Heart right ventricle (tissue), 16 donors: Measurements from ENCODE around the gene TMEM39B. TPM values are rescaled to one million over a fixed set of nuclear protein-coding genes. Genes with fewer than 3 reads are reported as not detected.
"Not testable (repeated sequence)": the region's sequence is repeated elsewhere in the genome, so short reads cannot be mapped to it uniquely, and the experiment has no call there.

Source experiments
- ATAC-seq, 8 donors: fragments of 200-7000 bp; cut with Tn5 transposase; one replicate each; pipeline ENCODE4 v1.9.1; 2020; ENCODE audit warnings: mild to moderate bottlenecking in 8 of 8, moderate library complexity in 8 of 8, moderate number of reproducible peaks in 1 of 8
- DNase-seq, 2 donors: peaks; one replicate each; pipeline ENCODE4 v3.0.0-alpha.2; 2020
- H3K27ac ChIP-seq, 10 donors: fragments of 200-600 bp; sonication (generic) in 2 of 10; one replicate each; pipeline versions ENCODE4 v1.5.0 to v1.8.0; 2020 to 2022; ENCODE audit warnings: mild to moderate bottlenecking in 3 of 10
- H3K27me3 ChIP-seq, 7 donors: fragments of 200-600 bp; one replicate each; pipeline ENCODE4 v1.8.0; 2021 to 2022; ENCODE audit warnings: mild to moderate bottlenecking in 2 of 7
- H3K36me3 ChIP-seq, 9 donors: fragments of 200-600 bp; sonication (generic) in 1 of 9; one replicate each; pipeline versions ENCODE4 v1.5.0 to v1.8.0; 2020 to 2022; ENCODE audit warnings: mild to moderate bottlenecking in 2 of 9
- H3K4me1 ChIP-seq, 9 donors: fragments of 200-600 bp; sonication (generic) in 1 of 9; one replicate each; pipeline versions ENCODE4 v1.5.0 to v1.8.0; 2020 to 2022; ENCODE audit warnings: mild to moderate bottlenecking in 4 of 9
- H3K4me3 ChIP-seq, 10 donors: fragments of 200-600 bp; sonication (generic) in 2 of 10; one replicate each; pipeline versions ENCODE4 v1.5.0 to v1.8.0; 2020 to 2022; ENCODE audit warnings: mild to moderate bottlenecking in 7 of 10, moderate library complexity in 2 of 10
- H3K9me3 ChIP-seq, 11 donors: fragments of 200-600 bp in 10 of 11; sonication (generic) in 2 of 11; one replicate each; pipeline versions ENCODE4 v1.5.0 to v1.8.0; 2013 to 2022; ENCODE audit warnings: mild to moderate bottlenecking in 2 of 11, control low read depth in 1 of 11, moderate library complexity in 1 of 11
- WGBS, 2 donors: extraction: QIAGEN DNeasy Blood & Tissue Kit; methylation state at CpG; one replicate each; pipeline ENCODE4 v1.1.7; 2013; ENCODE audit warnings: inconsistent platforms in 1 of 2; 5-methylcytosine and 5-hydroxymethylcytosine counted together
- intact Hi-C, 10 donors: fragments of 100-400 bp; cut with DNase I; formaldehyde crosslinking; loops; one replicate each; pipeline versions ENCODE4 v1.11.1 to v1.14.2; 2022
- polyA plus RNA-seq, 2 donors: library from polyadenylated mRNA; stranded (reverse); fragments of 200-250 nt; gene quantifications; one replicate each; pipeline ENCODE4 v1.2.3, GENCODE V29; 2013
- total RNA-seq, 10 donors: library from RNA; stranded (reverse); fragmentation: NEBNext Ultra II Directional in 3 of 10; extraction: Animal tissue kit (Norgen Biotek cat#: 25700) in 3 of 10; gene quantifications; one replicate each; pipeline versions ENCODE4 v1.2.1 to v1.2.4, GENCODE V29; 2021 to 2023
- TF ChIP-seq, protein P1 (sequence below), 9 donors: fragments of 200-600 bp; sonication (generic) in 2 of 9; IDR thresholded peaks; one replicate each; pipeline versions ENCODE4 v1.5.0 to v1.8.0; 2021 to 2022; ENCODE audit warnings: antibody characterized with exemption in 9 of 9, mild to moderate bottlenecking in 5 of 9, moderate library complexity in 1 of 9
- donor health status: Arrhythmogenic right ventricular cardiomyopathy.
- donor health status: ischemic (EF 13 %, LVEDD 7.1; RV severe dilation, severe dysfunction).
- donor health status: healthy with polysubstance abuse.
- donor health status: DM: no; HTN: yes; CAD: no.
- donor health status: DM: no; HTN: no; CAD: no.
- donor health status: ischemic (EF 25% LVEDD 6.9; RV normal size, moderate dysfunction).
- donor health status: ischemic (EF 25% LVEDD 5.7; RV mildly dilated, moderate dysfunction).
- donor health status: healthy.
- donor health status: DM: yes; HTN: yes; CAD: no.
- donor health status: Ischemic cardiomyopathy.
- donor health status: ischemic (EF 35%, LVEDD 5.7; RV mildly dilated, moderate dysfunction).
- donor health status: nonischemic (EF 11% LVEDD 7.7; RV severe dilation, severe dysfunction).
- donor health status: DM: yes; HTN: yes; CAD: no.
- donor health status: PGD.
- donor health status: ischemic (EF 29% LVEDD 5.4; RV normal size, mild dysfunction).
- donor health status: nonischemic (EF 23%, LVEDD 6.1; RV moderate dilation, normal function).

Gene TMEM39B
- total and polyA plus RNA-seq, 12 donors, result 4.8 to 15.5 (median 6.6) TPM

DNA sequence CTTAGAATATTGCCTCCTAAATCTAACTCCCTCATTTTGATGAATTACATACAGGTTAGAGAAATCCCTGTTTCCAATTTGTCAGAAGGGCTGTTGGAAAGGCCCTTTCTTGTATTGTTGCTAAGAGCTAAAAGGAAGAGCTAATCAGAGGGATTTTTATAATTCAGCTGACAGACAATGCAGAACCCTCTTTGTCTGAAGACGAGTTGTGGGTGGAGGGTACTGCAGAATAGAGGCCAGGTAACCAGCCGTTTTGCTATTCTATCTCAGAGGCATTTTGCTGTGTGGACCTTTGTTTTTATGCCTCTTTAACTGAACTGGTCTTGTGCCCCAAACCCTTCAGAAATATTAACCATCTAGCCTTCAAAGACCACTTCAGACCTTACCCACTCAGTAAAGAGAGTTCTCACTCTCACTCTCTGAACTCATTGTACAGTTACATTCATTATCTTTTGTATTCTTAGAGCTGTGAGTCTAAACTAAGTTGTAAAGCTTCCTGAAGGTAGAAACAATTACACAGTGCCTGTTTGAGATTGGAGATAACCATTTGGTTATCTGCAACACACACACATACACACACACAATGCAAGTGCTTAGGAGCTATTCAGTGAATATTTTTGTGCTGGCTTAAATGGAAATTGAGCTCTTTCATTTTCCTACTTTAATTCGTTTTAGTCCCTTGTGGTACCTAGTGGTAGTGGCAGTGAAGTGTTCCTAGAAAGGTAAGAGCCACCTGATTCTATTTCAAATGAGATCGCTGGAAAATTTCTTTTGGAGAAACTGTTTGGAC lies 54.9 kb downstream of the TMEM39B start:
- Histone ChIP-seq H3K36me3 (peaks cover 0 to 25% (median 6%) of the 10 kb centered on the region in 9 donors), H3K27ac (peak overlapping the region in 2 of 10 donors; percentile 7 to 19), H3K9me3 (no peaks in the 10 kb centered on the region), H3K4me1 (peaks cover 0 to 51% (median 30%) of the 10 kb centered on the region in 9 donors), H3K27me3 (no peaks in the 10 kb centered on the region), H3K4me3 (no peak overlapping the region)
- ATAC-seq, result no peak
- TF ChIP-seq, protein P1, sequence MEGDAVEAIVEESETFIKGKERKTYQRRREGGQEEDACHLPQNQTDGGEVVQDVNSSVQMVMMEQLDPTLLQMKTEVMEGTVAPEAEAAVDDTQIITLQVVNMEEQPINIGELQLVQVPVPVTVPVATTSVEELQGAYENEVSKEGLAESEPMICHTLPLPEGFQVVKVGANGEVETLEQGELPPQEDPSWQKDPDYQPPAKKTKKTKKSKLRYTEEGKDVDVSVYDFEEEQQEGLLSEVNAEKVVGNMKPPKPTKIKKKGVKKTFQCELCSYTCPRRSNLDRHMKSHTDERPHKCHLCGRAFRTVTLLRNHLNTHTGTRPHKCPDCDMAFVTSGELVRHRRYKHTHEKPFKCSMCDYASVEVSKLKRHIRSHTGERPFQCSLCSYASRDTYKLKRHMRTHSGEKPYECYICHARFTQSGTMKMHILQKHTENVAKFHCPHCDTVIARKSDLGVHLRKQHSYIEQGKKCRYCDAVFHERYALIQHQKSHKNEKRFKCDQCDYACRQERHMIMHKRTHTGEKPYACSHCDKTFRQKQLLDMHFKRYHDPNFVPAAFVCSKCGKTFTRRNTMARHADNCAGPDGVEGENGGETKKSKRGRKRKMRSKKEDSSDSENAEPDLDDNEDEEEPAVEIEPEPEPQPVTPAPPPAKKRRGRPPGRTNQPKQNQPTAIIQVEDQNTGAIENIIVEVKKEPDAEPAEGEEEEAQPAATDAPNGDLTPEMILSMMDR (IDR thresholded peaks at IDR 0.05), result peak in 1 of 9 donors; percentile 10
- 62 to 70% methylated on average over 4 of the region's 4 CpGs for WGBS, 2 donors
- intact Hi-C loops, result no loop called here
- DNase-seq, result no peak

DNA sequence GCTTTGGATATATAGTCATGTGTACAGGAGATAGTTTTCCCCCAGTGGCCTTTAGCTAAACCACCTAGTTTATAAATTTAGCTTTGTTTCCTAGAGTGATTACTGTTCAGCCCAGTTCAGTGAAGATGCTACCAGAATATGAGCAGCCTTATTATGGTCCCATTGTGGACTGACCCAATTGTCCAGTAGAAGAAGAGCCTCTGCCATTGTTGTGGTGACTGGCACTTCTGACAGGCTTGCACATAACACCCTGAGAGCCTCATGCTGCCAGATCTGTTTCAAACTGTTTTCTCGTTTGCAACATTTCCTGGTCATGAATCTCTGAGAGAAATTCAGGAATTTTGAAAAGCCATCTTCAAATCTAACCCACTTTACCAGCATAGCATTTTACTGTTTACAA lies 55.7 kb downstream of the TMEM39B start:
- intact Hi-C loops, result no loop called here
- ATAC-seq, result no peak
- H3K27ac ChIP-seq, result no peak overlapping the region

DNA sequence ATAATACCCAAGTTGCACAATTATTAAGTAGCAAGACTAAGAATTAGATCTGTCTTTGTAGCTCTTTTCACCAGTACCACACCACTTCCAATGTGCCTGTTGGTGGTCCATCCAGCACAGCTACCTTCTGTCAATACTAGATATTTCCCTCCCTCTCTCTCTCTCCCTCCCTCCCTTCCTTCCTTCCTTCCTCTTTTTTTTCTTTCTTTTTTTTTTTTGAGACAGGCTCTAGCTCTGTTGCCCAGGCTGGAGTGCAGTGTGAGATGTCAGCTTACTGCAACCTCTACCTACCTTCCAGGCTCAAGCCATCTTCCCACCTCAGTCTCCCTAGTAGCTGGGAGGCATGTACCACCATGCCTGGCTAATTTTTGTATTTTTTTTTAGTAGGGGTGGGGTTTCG lies 56.2 kb downstream of the TMEM39B start:
- WGBS, 2 donors, result 98 to 100% methylated on average over 1 of the region's 1 CpG
- peaks cover 0 to 25% (median 6%) of the 10 kb centered on the region in 9 donors for H3K36me3 ChIP-seq
- no peaks in the 10 kb centered on the region for H3K27me3 ChIP-seq
- peaks cover 3 to 55% (median 23%) of the 10 kb centered on the region in 9 donors for H3K4me1 ChIP-seq
- intact Hi-C loops, result no loop called here
- TF ChIP-seq, protein P1 (IDR thresholded peaks at IDR 0.05), result no peak
- DNase-seq (no peak), ATAC-seq (no peak)
- H3K9me3 ChIP-seq, result no peaks in the 10 kb centered on the region
- H3K4me3 ChIP-seq, result no peak overlapping the region
- H3K27ac ChIP-seq, result no peak overlapping the region

More for the DNA sequence above, 55.7 kb downstream of the TMEM39B start:
- 30 to 48% methylated on average over 1 of the region's 1 CpG for WGBS, 2 donors
- H3K4me3 ChIP-seq, result no peak overlapping the region
- H3K4me1 ChIP-seq, result peaks cover 3 to 50% (median 25%) of the 10 kb centered on the region in 9 donors
- no peak for DNase-seq
- no peaks in the 10 kb centered on the region for H3K9me3 ChIP-seq
- no peaks in the 10 kb centered on the region for H3K27me3 ChIP-seq
- peaks cover 0 to 25% (median 6%) of the 10 kb centered on the region in 9 donors for H3K36me3 ChIP-seq
- TF ChIP-seq, protein P1 (IDR thresholded peaks at IDR 0.05), result no peak

DNA sequence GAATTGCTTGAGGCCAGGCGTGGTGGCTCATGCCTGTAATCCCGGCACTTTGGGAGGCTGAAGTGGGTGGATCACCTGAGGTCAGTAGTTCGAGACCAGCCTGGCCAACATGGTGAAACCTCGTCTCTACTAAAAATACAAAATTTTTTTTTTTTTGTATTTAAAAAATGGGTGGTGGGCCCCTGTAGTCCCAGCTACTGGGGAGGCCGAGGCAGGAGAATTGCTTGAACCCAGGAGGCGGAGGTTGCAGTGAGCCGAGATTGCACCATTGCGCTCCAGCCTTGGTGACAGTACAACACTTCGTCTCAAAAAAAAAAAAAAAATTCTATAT lies 61.2 kb downstream of the TMEM39B start:
- H3K27ac ChIP-seq, H3K9me3 ChIP-seq, DNase-seq, H3K4me3 ChIP-seq, ATAC-seq, intact Hi-C loops, H3K27me3 ChIP-seq: not testable (repeated sequence)
- Histone ChIP-seq H3K36me3 (peaks cover 0 to 25% (median 3%) of the 10 kb centered on the region in 9 donors), H3K4me1 (peaks cover 0 to 31% (median 11%) of the 10 kb centered on the region in 9 donors)
- 94 to 96% methylated on average over 9 of the region's 9 CpGs for WGBS, 2 donors

DNA sequence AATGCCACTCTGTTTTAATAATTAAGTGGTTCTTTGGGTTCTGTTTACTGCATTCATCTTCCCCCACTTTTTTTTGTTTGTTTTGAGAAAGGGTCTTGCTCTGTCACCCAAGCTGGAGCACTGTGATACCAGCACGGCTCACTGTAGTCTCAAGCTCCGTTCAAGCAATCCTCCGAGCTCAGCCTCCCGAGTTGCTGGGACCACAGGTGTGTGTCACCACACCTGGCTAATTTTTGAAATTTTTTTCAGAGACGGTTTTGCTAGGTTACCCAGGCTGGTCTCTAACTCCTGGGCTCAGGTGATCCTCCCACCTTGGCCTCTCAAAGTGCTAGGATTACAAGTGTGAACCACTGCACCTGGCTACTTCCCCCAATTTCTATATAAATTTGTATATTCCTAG lies 64.4 kb downstream of the TMEM39B start:
- TF ChIP-seq, protein P1 (IDR thresholded peaks at IDR 0.05), result no peak
- Histone ChIP-seq H3K4me3 (no peak overlapping the region), H3K27ac (no peak overlapping the region), H3K36me3 (peaks cover 0 to 5% (median 0%) of the 10 kb centered on the region in 9 donors), H3K9me3 (no peaks in the 10 kb centered on the region), H3K27me3 (no peaks in the 10 kb centered on the region), H3K4me1 (peaks cover 0 to 30% (median 15%) of the 10 kb centered on the region in 9 donors)
- intact Hi-C loops, result no loop called here
- ATAC-seq (no peak), DNase-seq (no peak)
- 96 to 98% methylated on average over 5 of the region's 5 CpGs for WGBS, 2 donors
